NCI-H69 (cell line): Measurements from ENCODE around the gene C1QTNF12.

Experiments used
- DNase-seq: peaks from one replicate; lab custom pipeline; 2025; lab: John Stamatoyannopoulos, UW

The C1QTNF12 gene

GRCh38 chr1:1213345-1214265, 32.9 kb downstream of the C1QTNF12 start, which contains the start of gene TNFRSF4:
TSS of gene TNFRSF4 (minus strand) at chr1:1214153. CDS start at chr1:1214127, 26 bp downstream.
- DNase-seq: no peak

GRCh38 chr1:1212780-1213344, 33.7 kb downstream of the C1QTNF12 start:
- no peak for DNase-seq

- no peak for DNase-seq
Observed at GRCh38 chr1:1211541-1212441, 34.7 kb downstream of the C1QTNF12 start.

- DNase-seq: peak; percentile 9
Observed at GRCh38 chr1:1210726-1211540, 35.6 kb downstream of the C1QTNF12 start.

GRCh38 chr1:1208713-1209433, 37.6 kb downstream of the C1QTNF12 start:
- DNase-seq: peak; percentile 28

- no peak for DNase-seq
Observed at GRCh38 chr1:1207571-1207892, 39.0 kb downstream of the C1QTNF12 start.

GRCh38 chr1:1206966-1207531, 39.5 kb downstream of the C1QTNF12 start:
- no peak for DNase-seq

- DNase-seq: peak; percentile 62
Observed at GRCh38 chr1:1206376-1206965, 40.1 kb downstream of the C1QTNF12 start, which contains the start of gene TNFRSF18. TSS of gene TNFRSF18 (minus strand) at chr1:1206592. CDS start at chr1:1206571, 21 bp downstream.

- no peak for DNase-seq
Observed at GRCh38 chr1:1205769-1206375, 40.6 kb downstream of the C1QTNF12 start.

- no peak for DNase-seq
Observed at GRCh38 chr1:1204998-1205768, 41.3 kb downstream of the C1QTNF12 start.

- DNase-seq: no peak
Observed at GRCh38 chr1:1204425-1204920, 42.0 kb downstream of the C1QTNF12 start.

GRCh38 chr1:1203561-1204424, 42.7 kb downstream of the C1QTNF12 start:
- no peak for DNase-seq

- peak; percentile 18 for DNase-seq
Observed at GRCh38 chr1:1202831-1203560, 43.5 kb downstream of the C1QTNF12 start.

GRCh38 chr1:1200876-1201810, 45.4 kb downstream of the C1QTNF12 start:
- peak; percentile 62 for DNase-seq

GRCh38 chr1:1199961-1200875, 46.3 kb downstream of the C1QTNF12 start:
- DNase-seq: no peak
